GM23248 (cell line): Measurements from ENCODE around the gene HOXD12. TPM values are rescaled to one million over a fixed set of nuclear protein-coding genes. Genes with fewer than 3 reads are reported as not detected.

Experiments
- DNase-seq: peaks from one replicate; pipeline ENCODE4 v3.0.0-alpha.2; 2015
- H2AFZ ChIP-seq: fragments of 200-600 bp; sonication (generic); 2 replicates; pipeline ENCODE4 v1.6.1; 2016; ENCODE audit warnings: antibody characterized with exemption
- H3F3A ChIP-seq: fragments of 200-600 bp; sonication (generic); 2 replicates; pipeline ENCODE4 v1.6.1; 2016; ENCODE audit warnings: mild to moderate bottlenecking, antibody characterized with exemption, mixed run types; ENCODE audit not compliant: insufficient read depth
- H3K27ac ChIP-seq: fragments of 200-600 bp; sonication (generic); 2 replicates; pipeline ENCODE4 v1.5.1; 2016; ENCODE audit warnings: mild to moderate bottlenecking
- H3K27me3 ChIP-seq: fragments of 200-600 bp; sonication (generic); replicated peaks from 2 replicates; pipeline ENCODE4 v1.6.1; 2016; ENCODE audit warnings: mild to moderate bottlenecking; ENCODE audit not compliant: insufficient read depth
- H3K36me3 ChIP-seq: fragments of 200-600 bp; sonication (generic); 2 replicates; pipeline ENCODE4 v1.6.1; 2016; ENCODE audit warnings: low read depth, mild to moderate bottlenecking
- H3K4me1 ChIP-seq: fragments of 200-600 bp; sonication (generic); 2 replicates; pipeline ENCODE4 v1.6.1; 2016; ENCODE audit warnings: mild to moderate bottlenecking; ENCODE audit not compliant: insufficient read depth
- H3K4me2 ChIP-seq: fragments of 200-600 bp; sonication (generic); one replicate; pipeline ENCODE4 v1.6.1; 2016; ENCODE audit warnings: mild to moderate bottlenecking; ENCODE audit not compliant: unreplicated experiment
- H3K4me3 ChIP-seq: fragments of 200-600 bp; sonication (generic); 2 replicates; pipeline ENCODE4 v1.5.1; 2016; ENCODE audit warnings: mild to moderate bottlenecking
- H3K79me2 ChIP-seq: fragments of 200-600 bp; sonication (generic); 2 replicates; pipeline ENCODE4 v1.6.1; 2016; ENCODE audit warnings: mild to moderate bottlenecking; ENCODE audit not compliant: insufficient read depth
- H3K9ac ChIP-seq: fragments of 200-600 bp; sonication (generic); 2 replicates; pipeline ENCODE4 v1.6.1; 2016; ENCODE audit warnings: mild to moderate bottlenecking
- H3K9me2 ChIP-seq: fragments of 200-600 bp; sonication (generic); 2 replicates; pipeline ENCODE4 v1.6.1; 2016; ENCODE audit warnings: mixed run types, mild to moderate bottlenecking, moderate library complexity; ENCODE audit not compliant: insufficient read depth
- H3K9me3 ChIP-seq: fragments of 200-600 bp; sonication (generic); one replicate; pipeline ENCODE4 v1.6.1; 2017; ENCODE audit warnings: low read depth
- H4K20me1 ChIP-seq: fragments of 200-600 bp; sonication (generic); 2 replicates; pipeline ENCODE4 v1.6.0; 2016; ENCODE audit not compliant: insufficient read depth
- EZH2 ChIP-seq: fragments of 200-600 bp; sonication (generic); IDR thresholded peaks from 2 replicates; pipeline ENCODE4 v1.6.1; 2018; ENCODE audit warnings: antibody characterized with exemption, mild to moderate bottlenecking; ENCODE audit not compliant: insufficient read depth, poor library complexity, severe bottlenecking
- EZH2phosphoT487 ChIP-seq: fragments of 200-600 bp; sonication (generic); IDR thresholded peaks from 2 replicates; pipeline ENCODE4 v1.6.1; 2018; ENCODE audit warnings: antibody characterized with exemption, moderate library complexity, mild to moderate bottlenecking, low read depth; ENCODE audit not compliant: insufficient read depth
- WGBS, 2 experiments: methylation state at CpG; one replicate each; pipeline ENCODE4 v1.1.6; 2015 to 2017; ENCODE audit warnings: low lambda C conversion rate in 2 of 2, low coverage in 1 of 2; ENCODE audit errors: missing lambda C conversion rate in 2 of 2; 5-methylcytosine and 5-hydroxymethylcytosine counted together
- in situ Hi-C: fragments of 300-500 bp; cut with MboI; formaldehyde crosslinking; loops from 2 replicates; pipeline ENCODE4 v1.15.0; 2020
- polyA plus RNA-seq: library from polyadenylated mRNA; unstranded; fragments of >200 nt; fragmentation: Nextera tagmentation; extraction: Ambion mirVana; gene quantifications from 2 replicates; pipeline ENCODE4 v1.2.1, GENCODE V29; 2016
- total RNA-seq: library from RNA; depleted of rRNA; stranded (reverse); fragments of >200 nt; shearing (Covaris generic); gene quantifications from 2 replicates; pipeline ENCODE4 v1.2.3, GENCODE V29; 2014

Gene HOXD12
- total and polyA plus RNA-seq, 2 experiments from 2014 or later, result 0.19 to 0.22 TPM

DNA sequence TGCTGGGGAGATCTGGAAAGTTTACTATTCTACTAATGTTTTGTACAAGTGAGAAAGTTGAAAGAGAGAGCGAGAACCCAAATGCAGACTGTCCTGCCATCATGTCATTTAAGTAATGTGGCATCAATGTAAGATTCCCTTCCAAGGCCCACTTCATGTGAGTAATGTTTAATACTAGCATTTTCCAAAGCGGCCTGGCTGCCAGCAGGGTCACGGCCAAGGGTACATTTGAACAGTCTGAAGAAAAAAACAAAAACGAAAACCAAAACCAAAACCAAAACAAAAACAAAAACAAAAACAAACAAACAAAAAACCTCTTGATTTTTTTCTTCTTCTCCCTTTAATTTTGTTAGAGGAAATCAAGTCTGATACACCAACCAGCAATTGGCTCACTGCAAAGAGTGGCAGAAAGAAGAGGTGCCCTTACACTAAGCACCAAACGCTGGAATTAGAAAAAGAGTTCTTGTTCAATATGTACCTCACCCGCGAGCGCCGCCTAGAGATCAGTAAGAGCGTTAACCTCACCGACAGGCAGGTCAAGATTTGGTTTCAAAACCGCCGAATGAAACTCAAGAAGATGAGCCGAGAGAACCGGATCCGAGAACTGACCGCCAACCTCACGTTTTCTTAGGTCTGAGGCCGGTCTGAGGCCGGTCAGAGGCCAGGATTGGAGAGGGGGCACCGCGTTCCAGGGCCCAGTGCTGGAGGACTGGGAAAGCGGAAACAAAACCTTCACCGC lies 19.2 kb downstream of the HOXD12 start:
- no peaks in the 10 kb centered on the region for H3K27me3 ChIP-seq
- H3K27ac ChIP-seq, result peak overlapping the region; percentile 4; the same call in 1 of the 2 replicates
- DNase-seq, result peak; percentile 78
- no peak overlapping the region for H3K4me3 ChIP-seq
- H2AFZ ChIP-seq, result no peak overlapping the region
- TF ChIP-seq EZH2, result no peak
- no peak for TF ChIP-seq EZH2phosphoT487
- no peaks in the 10 kb centered on the region for H3K9me2 ChIP-seq
- no peaks in the 10 kb centered on the region for H3K9me3 ChIP-seq
- no peaks in the 10 kb centered on the region for H4K20me1 ChIP-seq
- H3K79me2 ChIP-seq, result peaks cover 91% of the 10 kb centered on the region
- peak overlapping the region; percentile 13 for H3K4me2 ChIP-seq
- peaks cover 10% of the 10 kb centered on the region; the same call in 1 of the 2 replicates for H3K36me3 ChIP-seq
- no peaks in the 10 kb centered on the region; the same call in 1 of the 2 replicates for H3K4me1 ChIP-seq
- H3K9ac ChIP-seq, result no peak overlapping the region
- 57 to 61% methylated on average over 24 of the region's 24 CpGs for WGBS, 2 experiments
- H3F3A ChIP-seq, result peaks cover 13% of the 10 kb centered on the region
- in situ Hi-C loops, result loop anchor here (25.0 kb wide), 1 partner anchor 1619 kb away; no protein-coding TSS in a partner anchor

DNA sequence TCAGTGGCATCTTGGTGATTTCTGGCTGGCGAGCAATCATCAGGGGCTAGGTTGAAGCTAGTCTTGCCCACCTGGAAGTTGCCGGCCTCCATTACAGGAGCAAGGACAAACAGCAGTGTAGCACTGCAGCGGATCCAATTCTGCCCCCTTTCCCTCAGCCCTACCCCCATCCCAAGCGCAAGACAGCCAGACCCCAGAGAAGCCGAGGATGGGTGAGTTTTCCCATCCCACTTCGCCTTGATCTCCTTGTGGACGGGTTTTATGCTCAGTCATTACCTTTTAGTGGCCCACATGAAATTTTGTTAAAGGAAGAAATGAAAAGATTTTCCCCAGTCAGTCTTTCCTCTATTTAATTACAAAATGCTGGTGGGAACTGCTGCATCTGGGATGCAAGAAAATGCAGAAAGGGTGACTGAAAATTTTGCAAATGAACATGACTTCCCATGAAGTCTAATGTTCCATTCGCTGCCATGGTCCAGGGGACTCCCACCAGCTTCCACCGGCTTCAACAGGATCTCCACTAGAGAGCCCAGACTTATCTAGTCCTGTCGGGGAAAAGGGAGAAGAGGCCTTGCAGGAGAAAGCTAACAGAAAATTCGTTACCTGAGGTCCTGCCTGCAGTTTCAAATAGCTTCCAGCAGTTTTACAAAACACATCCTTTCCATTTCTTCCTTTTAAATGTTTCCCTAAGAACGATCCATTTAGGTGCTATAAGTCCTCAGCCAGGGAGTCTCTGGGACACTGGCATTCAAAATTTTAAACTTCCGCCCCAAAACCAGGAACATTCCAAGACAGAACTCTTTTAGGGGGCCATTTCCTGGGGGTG lies 21.0 kb downstream of the HOXD12 start:
- no peak for DNase-seq
- H3K36me3 ChIP-seq, result peaks cover 10% of the 10 kb centered on the region; the same call in 1 of the 2 replicates
- H3K79me2 ChIP-seq, result peaks cover 81% of the 10 kb centered on the region
- 93 to 94% methylated on average over 13 of the region's 13 CpGs for WGBS, 2 experiments
- H3K27me3 ChIP-seq, result no peaks in the 10 kb centered on the region
- in situ Hi-C loops, result loop anchor here (10.0 to 25.0 kb wide), 2 partner anchors 704 to 1617 kb away; no protein-coding TSS in a partner anchor
- no peaks in the 10 kb centered on the region for H4K20me1 ChIP-seq
- no peak overlapping the region for H3K4me2 ChIP-seq
- no peaks in the 10 kb centered on the region for H3K9me2 ChIP-seq
- H3K9me3 ChIP-seq, result no peaks in the 10 kb centered on the region
- peaks cover 11% of the 10 kb centered on the region for H3F3A ChIP-seq
- H2AFZ ChIP-seq, result no peak overlapping the region
- no peak overlapping the region for H3K27ac ChIP-seq
- no peak overlapping the region for H3K9ac ChIP-seq
- no peak overlapping the region for H3K4me3 ChIP-seq
- H3K4me1 ChIP-seq, result no peaks in the 10 kb centered on the region
- no peak for TF ChIP-seq EZH2phosphoT487

DNA sequence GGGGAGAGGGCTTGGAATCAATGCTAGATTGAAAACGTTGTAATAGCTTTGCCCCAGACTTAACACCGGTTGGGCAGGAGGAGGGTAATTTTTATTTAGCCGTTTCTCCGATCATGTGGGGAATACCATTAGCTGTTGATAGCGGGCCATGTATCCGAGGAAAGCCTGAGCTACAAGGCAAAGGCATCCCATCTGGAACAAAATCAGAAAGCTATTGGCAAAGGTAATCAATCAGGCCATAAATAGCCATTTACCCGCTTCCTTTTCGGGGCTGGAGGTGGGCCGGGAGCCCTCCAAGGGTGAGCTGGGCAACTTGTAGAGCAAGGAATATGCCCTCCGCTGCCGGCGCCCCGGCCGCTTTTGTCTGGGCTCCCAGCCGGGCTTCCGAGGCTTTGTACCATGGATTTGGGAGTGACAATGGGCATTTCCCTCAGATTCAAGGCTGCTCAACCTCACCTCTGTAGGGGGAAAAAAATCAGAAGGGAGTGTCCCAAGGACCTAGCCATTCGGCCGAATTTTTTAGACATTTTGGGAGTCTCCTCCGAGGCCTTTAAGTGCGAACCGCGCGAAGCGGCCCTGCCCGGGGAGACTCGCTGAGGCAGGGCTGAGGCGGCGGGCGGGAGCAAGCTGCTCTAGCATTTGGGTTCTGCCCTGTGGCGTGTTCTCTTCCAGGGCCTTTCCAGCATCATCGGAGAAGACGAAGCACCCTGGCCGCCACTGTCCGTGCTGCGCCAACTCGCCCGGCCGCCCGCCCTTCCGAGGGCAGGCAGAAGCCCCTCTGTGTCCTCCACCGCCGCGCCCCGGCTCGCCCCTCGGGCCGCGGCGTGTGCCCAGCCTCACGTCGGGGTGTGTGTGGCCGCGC lies 21.8 kb downstream of the HOXD12 start:
- peaks cover 10% of the 10 kb centered on the region; the same call in 1 of the 2 replicates for H3K36me3 ChIP-seq
- no peaks in the 10 kb centered on the region for H3K9me3 ChIP-seq
- DNase-seq, result no peak
- TF ChIP-seq EZH2 (no peak), EZH2phosphoT487 (no peak)
- H3K4me1 ChIP-seq, result peaks cover 4% of the 10 kb centered on the region
- H3K4me3 ChIP-seq, result peak overlapping the region; percentile 70
- 87 to 88% methylated on average over 48 to 53 of the region's 53 CpGs for WGBS, 2 experiments
- H3K27me3 ChIP-seq, result no peaks in the 10 kb centered on the region
- peak overlapping the region; percentile 73 for H3K9ac ChIP-seq
- peak overlapping the region; percentile 39; the same call in 1 of the 2 replicates for H3K27ac ChIP-seq
- peak overlapping the region; percentile 56 for H3K4me2 ChIP-seq
- H3F3A ChIP-seq, result peaks cover 20% of the 10 kb centered on the region
- H4K20me1 ChIP-seq, result no peaks in the 10 kb centered on the region
- in situ Hi-C loops, result loop anchor here (10.0 to 25.0 kb wide), 2 partner anchors 703 to 1616 kb away; no protein-coding TSS in a partner anchor
- no peaks in the 10 kb centered on the region for H3K9me2 ChIP-seq
- H3K79me2 ChIP-seq, result peaks cover 72% of the 10 kb centered on the region
- no peak overlapping the region for H2AFZ ChIP-seq
